CD4-positive, alpha-beta T cell treated with Interleukin-6 at 100 ng/mL for 8 hours (primary cell): ENCODE results near the gene SIRT7.

Experiments used
- DNase-seq: peaks from one replicate; pipeline ENCODE4 v3.0.0-alpha.2; 2020; ENCODE audit warnings: mixed read lengths, low spot score

The SIRT7 gene

DNA sequence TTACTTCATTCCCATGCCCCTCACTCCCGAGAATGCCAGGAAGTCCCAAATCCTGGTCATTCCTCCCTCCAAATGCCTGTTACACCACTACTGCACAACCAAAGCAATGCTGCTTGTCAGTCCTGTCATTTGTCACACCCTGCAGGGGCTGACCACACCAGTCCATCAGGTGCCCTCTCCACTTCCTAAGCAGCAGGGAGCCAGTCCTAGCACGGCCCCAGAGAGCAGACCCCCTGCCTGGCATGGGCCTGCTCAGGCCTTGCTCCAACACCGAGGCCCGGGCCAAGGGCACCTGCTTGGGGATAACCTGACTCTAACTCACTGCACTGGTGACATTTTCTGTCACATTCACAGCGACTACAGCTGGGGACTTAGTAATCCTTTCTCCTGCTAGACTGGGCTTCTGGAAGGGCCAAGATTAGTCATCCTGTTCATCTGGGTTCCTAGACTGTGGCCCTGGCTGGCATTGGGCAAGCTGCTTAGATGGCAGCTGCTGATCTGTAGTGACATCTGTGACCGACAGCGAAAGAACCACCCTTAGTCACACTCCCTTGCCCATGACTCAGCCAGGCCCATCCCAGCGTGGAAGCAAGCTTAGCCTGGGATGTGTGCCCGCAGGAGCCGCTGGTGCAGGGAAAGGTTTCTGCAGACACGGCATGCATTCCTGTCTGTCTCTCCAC is 32.0 kb downstream of the SIRT7 start:
- no peak for DNase-seq

DNA sequence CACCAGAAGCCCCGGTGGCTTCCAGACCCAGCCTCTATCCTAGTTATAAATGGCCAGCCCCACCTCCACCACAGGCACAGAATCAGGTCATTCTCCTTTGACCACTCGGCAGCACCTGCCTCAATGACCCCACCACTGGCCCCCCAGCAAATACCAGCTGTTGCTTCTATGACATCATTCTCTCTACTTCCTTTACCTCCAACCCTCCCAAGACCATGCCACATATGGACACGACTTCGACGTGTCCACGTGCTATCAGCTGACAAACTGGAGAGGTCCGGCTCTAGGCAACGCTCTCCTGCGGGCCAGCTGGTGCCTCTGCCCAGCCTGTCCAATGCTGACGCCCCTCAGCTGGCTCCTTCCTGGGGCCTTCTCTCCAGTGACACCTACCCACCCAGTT is 32.5 kb downstream of the SIRT7 start:
- no peak for DNase-seq

DNA sequence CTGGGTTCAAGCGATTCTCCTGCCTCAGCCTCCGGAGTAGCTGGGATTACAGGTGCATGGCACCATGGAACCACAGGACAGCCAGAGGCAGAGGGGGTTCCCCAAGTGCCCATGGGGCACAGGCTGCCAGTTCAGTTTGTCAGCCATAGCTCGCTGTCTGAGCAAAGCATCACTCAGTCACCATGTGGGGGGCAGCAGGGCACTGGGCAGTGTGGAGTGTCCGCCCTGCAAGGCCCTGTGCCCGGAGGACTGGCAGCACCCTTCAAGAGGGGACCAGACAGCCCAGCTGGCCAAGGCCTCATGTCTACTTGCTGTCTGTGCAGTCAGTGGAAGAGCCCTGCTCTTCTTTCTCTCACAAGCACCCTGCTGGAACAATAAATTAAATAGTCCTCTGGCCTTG is 33.0 kb downstream of the SIRT7 start:
- no peak for DNase-seq

DNA sequence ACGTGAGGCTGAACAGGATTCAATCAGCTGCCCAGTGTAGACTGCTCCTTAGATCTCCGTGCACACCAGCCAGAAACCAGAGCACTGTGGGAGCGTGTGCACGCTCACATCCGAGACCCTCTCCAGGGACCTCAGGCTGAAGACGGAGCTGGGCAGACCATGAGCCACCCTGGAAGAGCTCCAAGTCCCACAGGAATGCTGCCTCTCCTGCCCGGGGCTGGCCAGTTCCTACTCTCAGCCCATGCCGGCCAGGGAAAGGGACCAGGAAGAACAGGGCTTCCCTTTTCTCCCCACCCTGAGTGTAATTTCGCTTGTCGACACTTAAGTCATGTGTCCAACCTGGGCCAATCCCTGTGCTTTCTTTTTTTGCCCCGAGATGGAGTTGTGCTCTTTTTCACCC is 33.5 kb downstream of the SIRT7 start:
- DNase-seq: no peak

DNA sequence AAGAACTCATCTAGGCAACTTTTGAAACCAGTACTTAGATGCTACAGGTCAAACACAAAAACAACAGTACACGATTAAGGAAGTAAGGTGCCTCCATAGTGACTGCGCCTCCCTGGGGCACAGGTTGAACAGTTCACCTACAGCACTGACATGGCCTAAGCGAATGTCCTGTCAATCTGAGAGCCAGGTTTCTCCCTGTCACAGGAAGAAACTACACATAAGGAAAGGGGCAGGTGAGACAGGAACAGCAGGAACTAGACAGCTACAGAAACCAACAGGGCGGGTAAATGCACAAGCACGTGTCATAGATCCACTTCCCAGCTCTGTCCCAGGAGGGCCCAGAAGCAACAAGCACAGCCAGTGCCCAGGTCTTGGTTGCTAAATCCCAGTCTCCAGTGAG is 38.9 kb downstream of the SIRT7 start:
- DNase-seq: no peak

DNA sequence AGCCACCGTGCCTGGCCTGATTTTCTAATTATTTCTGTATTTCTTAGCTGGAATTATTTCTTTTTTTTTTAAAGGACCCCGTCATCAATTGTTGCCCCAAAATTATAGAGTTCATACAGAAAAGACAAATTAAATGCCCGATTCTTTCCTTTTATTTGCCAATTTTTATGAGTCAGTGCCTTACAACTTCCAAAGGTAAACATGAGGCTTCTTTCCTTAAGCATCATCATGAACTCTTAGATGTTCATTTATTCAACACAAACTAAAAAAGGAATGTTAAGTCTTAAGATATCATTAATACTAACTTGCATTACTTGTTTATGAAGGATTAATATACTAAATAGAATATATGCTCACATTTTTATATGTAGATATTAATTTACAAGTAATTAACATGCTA is 39.7 kb downstream of the SIRT7 start:
- no peak for DNase-seq

DNA sequence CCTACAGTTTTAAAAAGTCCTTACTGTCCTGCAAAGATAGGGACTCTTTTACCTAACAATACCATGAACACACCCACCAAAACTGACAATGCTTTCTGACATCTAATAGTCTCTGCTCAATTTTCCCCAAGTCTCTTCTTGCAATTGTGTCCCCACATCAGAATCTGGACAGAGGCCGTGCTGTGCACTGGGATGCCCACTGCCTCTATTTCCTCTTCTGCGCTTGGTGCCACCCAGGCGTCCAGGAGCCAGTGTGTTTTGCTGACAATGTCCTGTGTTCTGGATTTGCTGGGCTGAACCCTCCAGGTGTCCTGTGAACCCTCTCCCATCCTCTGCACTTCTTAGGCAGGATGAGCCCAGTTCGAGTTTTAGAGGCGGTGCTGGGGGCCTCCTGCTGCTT is 40.4 kb downstream of the SIRT7 start:
- DNase-seq: no peak

DNA sequence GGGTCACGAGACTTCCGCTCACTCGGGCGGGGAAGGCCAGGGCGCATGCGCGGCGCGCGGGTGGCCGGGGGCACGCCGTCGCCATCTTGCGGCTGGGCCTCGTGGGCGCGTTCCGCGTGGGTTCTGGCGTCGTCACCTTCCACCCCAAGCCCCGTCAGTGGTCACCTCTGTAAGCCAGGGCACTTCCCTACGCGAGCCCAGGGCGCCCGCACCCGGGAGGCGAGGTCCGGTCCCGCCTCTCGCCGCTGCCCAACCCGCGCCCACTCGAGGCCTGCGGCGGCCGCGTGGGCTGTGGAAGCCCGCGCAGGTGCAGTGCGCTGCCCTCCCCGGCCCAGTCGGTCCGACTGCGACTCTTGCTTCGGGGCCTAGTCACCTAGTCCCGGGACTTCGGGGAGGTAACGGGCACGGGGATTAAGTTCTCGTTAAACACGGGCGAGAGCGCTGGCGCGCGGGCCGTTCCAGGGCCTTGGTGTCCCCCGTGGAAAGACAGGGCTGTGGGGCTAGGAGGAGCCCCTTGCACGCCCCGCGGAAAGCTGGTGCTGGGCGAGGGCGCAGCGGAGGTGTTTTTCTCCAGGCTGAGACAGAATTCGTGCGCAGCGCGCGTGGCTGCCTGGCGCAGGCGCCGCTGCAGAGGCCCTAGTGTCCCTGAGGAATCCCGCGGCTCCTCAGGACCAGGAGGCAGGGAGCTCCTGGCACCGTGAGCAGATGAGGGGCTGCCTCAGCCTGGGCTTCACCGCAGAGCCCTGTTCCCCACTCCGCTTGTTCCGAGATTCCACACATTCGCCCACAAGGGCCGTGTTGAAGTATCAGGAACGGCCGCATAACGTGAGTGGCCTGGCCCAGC is 46.4 kb downstream of the SIRT7 start:
- DNase-seq: peak; percentile 94

DNA sequence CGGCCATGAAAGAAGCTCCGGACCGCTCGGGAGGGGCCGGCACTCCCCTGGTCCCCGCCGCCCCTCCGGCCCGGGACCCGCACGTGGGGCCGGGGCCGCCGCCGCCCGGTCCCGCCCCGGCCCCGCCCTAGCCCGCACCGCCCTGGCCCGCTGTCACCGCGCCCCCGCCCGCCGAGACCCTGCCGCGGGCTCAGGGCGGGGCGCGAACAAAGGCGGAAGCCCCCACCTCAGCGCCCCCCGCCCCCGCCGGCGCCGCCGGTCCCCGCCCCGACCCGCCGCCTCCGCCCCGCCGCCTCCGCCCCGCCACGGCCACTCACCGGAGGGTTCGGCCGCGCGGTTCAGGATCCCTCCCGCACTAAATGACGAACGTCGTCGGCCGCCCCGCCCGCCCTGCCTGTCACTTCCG is 47.0 kb downstream of the SIRT7 start, which contains the start of gene ARHGDIA:
Gene ARHGDIA (minus strand): TSS at position 357 of the 406 bp plus-strand sequence. CDS start 1,407 bp downstream, outside the sequence.
- DNase-seq: no peak

DNA sequence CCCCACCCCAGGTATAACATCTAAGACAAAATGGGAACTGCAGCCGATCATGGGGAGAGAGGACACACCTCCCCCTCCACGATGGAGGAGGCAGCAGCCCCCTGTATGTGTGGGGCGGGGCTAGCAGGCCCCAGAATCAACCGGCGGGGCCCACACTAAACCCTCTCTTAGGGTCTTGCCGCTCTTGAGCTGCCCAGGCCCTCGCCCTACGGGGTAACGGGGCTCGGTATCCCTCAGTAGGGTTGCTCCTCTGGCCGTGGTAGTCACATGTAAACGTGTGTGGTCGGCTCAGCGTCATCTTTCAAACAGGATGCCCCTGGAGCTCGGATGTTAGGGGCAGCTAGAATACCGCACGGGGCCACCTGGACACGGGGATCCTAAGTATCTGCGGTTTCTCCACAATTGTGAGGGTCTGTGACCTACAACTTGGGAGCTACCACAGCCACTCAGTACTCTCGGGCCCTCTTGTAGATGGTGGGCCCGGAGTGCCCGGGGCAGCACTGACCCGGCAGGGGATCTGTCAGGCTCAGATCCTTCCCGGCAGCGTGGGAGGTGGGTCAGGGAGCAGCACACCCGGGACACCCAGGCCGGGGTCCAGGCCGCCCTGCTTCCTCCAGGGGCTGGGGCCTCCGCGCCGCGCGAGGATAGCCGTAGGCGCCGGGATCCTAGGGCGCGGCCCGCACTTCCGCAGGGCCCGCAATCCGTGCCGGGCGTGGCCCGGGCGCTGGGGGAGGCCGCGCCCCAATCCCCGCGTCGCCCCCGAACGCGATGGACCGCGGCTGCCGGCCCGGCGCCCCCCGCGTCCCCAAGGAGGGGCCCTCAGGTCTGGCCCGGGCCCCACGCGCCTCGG is 47.6 kb downstream of the SIRT7 start:
- peak; percentile 36 for DNase-seq

DNA sequence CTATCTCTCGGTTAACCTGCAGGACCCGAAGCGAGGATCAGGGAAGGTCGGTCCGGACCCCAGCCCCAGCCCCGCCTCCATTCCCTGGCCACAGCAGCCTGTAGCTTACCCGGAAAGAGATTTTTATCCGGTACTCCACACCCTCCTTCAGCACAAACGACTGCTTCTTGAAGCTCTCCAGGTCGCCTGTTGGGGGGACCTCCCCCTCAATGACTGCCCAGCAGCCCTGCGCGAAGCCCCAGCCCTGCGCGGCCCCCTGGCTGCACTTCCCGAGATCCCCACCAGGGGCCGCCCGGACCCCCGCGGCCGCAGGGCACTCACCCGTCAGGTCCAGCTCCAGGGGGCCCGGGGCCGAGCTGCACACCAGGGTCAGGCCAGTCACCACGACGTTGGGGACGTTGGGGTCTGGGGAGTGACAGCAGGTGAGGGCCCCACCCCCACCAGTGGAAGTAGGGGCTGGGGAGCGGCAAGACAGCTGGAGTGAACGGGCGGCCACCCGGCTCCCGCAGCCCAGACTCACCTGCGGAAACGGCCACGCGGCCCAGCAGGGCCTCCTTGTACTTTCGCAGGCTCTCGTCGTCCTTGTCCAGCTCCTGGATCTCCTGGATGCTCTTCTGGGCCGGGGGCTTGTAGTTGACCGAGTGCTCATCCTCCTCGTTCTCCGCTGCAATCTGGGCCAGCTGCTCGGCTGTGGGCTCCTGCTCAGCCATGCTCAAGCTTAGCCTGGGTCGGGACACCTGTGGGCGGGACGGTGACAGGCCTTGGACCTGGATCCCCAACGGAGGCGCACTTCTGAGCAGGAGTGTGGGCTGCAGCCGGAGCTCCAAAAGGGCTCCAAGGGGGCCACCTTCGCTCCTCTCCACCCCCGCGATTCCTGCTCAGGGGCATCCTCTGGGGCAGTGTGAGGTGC is 48.5 kb downstream of the SIRT7 start:
- DNase-seq: no peak

DNA sequence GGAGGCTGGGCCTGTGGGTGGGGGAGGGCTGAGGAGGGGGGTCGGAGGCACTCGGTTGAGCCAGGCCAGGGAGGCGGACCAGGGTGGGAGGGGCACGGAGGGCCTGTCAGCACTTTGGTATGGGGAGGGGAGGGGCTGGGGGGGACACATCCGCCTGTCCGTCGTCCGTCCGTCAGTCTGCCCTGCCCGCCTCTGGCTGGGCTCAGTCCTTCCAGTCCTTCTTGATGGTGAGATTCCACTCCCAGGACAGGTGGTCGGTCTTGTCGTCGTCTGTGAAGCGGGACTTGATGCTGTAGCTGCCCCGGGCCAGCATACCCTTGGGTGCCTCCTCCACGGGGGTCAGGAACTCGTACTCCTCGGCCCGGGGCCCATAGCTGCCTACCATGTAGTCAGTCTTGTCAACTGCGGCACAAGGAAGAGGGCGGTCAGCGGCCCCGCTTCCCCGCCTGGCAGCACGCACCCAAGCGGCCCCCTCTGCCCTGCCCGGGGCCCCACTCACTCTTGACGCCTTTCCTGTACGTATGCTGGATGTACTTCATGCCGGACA is 49.2 kb downstream of the SIRT7 start:
- no peak for DNase-seq

DNA sequence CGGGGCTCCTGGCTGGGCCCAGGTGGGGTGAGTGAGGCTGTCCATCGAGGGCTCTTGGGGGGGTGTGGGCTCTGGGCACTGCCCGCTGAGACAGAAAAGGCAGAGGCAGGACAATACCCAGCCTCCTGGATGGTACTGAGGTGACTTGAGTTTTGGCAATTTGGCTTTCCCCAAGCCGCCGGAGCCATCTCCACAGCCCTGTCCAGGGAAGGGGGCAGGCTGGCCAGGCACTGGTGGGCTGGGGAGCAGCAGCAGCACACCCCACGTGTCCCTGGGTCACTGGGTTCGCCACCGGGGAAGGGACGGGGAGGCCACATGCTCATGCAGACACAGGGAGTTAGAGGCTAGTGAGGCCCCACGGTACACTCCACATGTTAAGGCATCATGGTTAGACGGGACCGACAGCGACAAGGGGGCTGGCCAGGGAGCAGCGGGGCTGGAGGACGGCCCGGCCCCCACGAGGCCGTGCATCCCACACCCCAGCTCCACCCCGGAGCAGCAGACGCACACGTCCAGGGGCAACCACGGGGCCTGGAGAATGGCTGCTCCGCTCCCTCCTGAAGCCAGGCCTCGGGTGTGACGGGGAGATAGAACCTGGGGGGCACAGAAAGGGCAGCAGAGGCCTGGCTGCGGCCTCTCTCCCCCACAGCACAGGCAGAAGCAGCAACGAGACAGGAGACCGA is 49.8 kb downstream of the SIRT7 start:
- DNase-seq: no peak

DNA sequence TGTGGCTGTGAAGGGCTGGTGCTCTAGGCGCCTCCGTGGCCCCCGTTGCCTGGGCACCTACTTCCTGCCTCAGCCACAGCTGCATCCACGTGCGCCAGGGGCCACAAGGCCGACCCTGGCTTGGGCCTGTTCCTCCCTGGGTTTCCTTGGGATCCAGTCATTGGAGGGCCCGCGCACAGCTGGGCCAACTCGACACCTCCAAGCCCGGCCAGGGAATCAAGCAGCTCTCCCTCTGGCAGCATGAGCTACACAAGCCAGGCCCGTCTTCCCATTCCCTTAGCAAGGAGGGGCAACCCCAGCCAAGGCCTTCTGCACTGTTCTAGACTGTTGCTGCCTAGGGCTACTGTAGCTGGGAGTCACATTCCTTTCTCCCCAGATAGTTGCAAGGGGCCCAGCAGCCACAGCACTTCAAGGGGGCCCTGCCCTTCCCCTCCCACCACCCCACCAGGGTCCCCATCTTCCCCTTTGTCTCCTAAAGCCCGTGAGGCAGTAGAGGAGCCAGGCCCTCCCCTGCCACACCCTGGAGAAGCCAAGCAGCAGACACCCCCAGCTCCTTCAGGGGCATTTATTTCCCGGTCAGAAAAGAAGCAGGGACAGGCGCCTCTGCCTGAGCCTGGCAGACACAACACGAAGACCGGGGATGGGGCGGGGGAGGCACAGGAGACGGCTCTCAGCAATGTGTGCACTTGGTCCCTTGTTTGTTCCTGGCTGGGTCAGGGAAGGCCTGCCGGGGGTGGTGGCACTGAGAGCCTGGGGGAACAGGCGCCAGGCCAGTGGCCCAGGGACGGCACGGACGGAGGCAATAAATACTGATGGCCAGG is 50.6 kb downstream of the SIRT7 start:
- DNase-seq: no peak

DNA sequence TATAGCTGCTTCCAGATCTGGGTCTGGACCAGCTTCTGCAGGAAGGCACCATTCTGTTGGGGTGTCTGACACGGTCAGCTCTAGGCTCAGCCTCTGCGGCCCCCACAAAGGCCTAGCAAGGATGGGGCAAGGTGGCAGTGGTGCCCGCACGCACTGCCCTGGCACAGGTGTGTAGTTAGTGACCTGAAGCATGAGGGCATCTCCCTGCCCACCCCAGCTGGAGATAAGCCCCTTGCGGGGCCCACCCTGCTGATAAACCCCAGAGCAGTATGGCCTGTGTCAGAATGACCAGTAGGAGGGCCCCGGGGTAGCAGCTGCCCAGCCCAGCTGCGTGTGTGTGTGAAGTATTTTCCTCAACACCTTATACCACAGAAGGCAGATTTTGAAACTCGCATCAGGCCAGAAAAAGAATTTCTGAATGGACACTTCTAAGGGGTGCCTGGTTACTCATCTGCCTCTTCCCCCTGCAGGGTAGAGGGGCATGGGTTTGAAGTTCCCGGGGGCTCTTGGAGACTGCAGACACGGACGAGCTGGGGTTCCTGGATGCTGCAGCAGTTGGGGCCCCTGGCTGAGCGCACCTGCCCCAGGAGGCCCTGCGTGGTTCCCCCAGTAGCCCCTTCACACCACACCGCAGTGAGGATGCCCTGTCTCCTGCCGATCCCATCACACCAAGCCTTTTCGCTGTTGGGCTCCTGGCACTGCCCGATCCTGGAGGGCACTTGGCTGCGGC is 51.4 kb downstream of the SIRT7 start:
- DNase-seq: no peak

DNA sequence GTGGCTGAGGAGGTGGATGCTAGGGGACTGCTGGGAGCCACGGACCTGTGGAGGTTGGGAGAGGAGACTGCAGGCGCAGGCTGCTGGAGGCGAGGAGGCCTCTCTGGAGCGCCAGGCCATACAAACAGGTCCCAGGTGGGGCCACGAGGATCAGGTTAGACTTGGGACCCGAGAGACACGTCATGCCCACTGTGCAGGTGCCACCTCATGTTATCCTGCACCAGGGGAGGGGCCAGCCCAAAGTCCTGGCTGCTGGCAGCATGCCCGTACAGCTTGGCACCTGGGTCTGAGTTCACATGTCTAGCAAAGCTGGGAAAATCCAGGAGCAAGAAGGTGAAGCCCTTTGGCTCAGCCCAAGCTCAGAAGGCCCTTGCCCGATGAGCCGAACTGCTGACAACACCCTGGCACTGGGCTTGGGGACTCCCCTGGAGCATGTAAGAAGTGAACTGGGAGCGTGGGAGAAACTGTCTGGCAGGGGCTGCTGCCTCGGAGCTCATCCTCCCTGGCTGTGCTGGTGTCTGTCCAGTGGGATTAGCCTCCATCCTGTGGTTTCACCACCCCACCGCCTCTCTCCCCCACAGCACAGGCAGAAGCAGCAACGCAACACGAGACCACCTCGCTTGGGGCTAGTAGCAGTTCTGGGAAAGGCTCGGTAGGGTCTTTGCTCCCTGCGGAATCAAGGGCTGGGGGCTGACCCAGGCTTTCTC is 52.1 kb downstream of the SIRT7 start:
- no peak for DNase-seq

DNA sequence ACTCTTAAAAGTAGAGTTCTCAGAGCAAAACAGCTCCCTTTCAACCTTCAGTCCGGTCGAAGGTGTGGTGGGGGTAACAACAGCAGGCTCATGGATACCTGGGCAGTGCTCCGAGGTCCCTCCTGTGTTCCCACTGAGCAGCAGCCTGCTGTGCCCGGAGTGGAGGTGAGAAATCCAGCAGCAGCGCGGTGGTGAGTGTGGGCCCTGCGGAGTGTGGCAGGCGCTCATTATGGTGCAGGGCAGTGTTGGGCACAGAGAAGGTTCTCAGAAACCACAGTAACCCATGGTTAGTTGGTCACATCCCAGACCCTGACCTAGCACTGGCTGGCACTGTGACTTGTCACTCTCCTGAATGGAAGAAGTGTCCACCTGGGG is 52.6 kb downstream of the SIRT7 start:
- no peak for DNase-seq
